Spleen (tissue), 11 donors: Measurements from ENCODE around the gene TTC31. TPM values are rescaled to one million over a fixed set of nuclear protein-coding genes. Genes with fewer than 3 reads are reported as not detected.

Experiments used
- DNase-seq: peaks from one replicate; pipeline ENCODE4 v3.0.0-alpha.2; 2020
- H3K27ac ChIP-seq, 8 donors: fragments of 200-600 bp; sonication (generic) in 7 of 8; 1 replicate in 4 of 8; 2 replicates in 4 of 8; pipeline versions ENCODE4 v1.5.0 to v1.8.0; 2016 to 2021; ENCODE audit warnings: inconsistent platforms in 4 of 8, mild to moderate bottlenecking in 4 of 8, moderate library complexity in 1 of 8
- H3K27me3 ChIP-seq, 7 donors: fragments of 200-600 bp; sonication (generic) in 6 of 7; replicated peaks in 1 of 7; 1 replicate in 4 of 7; 2 replicates in 3 of 7; pipeline versions ENCODE4 v1.5.0 to v1.8.0; 2016 to 2021; ENCODE audit warnings: inconsistent platforms in 3 of 7, mild to moderate bottlenecking in 1 of 7
- H3K36me3 ChIP-seq, 6 donors: fragments of 200-600 bp; sonication (generic) in 5 of 6; 1 replicate in 4 of 6; 2 replicates in 2 of 6; pipeline versions ENCODE4 v1.5.0 to v1.8.0; 2016 to 2021; ENCODE audit warnings: inconsistent platforms in 2 of 6
- H3K4me1 ChIP-seq, 6 donors: fragments of 200-600 bp; sonication (generic) in 5 of 6; 1 replicate in 3 of 6; 2 replicates in 3 of 6; pipeline versions ENCODE4 v1.5.0 to v1.8.0; 2016 to 2021; ENCODE audit warnings: inconsistent platforms in 3 of 6
- H3K4me3 ChIP-seq, 8 donors: fragments of 200-600 bp; sonication (generic) in 7 of 8; 1 replicate in 4 of 8; 2 replicates in 4 of 8; pipeline versions ENCODE4 v1.5.0 to v1.8.0; 2016 to 2021; ENCODE audit warnings: inconsistent platforms in 4 of 8, mild to moderate bottlenecking in 4 of 8, moderate library complexity in 2 of 8
- H3K9me3 ChIP-seq, 8 donors: fragments of 200-600 bp; sonication (generic) in 7 of 8; 1 replicate in 4 of 8; 2 replicates in 4 of 8; pipeline versions ENCODE4 v1.5.0 to v1.8.0; 2016 to 2021; ENCODE audit warnings: inconsistent platforms in 4 of 8
- CTCF ChIP-seq, 11 experiments: fragments of 200-600 bp in 7 of 11; fragments of 450-650 bp in 4 of 11; sonication (generic) in 4 of 11; IDR thresholded peaks in 8 of 11; conservative IDR thresholded peaks in 3 of 11; 1 replicate in 7 of 11; 2 replicates in 4 of 11; pipeline versions ENCODE4 v1.4.0 to v1.8.0; 2016 to 2021; ENCODE audit warnings: antibody characterized with exemption in 11 of 11, inconsistent platforms in 4 of 11, mild to moderate bottlenecking in 1 of 11
- POLR2A ChIP-seq, 3 donors: fragments of 450-650 bp; IDR thresholded peaks; one replicate each; pipeline ENCODE4 v1.5.1; 2017; ENCODE audit warnings: antibody characterized with exemption in 3 of 3, mild to moderate bottlenecking in 1 of 3
- POLR2AphosphoS5 ChIP-seq, 3 donors: sonication (generic); formaldehyde crosslinking; IDR thresholded peaks; one replicate each; pipeline ENCODE4 v1.5.1; 2017; ENCODE audit warnings: antibody characterized with exemption in 3 of 3
- WGBS, 5 donors: extraction: QIAGEN DNeasy Blood & Tissue Kit in 3 of 5; methylation state at CpG; one replicate each; pipeline versions ENCODE4 v1.1.5 to v1.1.7; 2013 to 2018; 5-methylcytosine and 5-hydroxymethylcytosine counted together
- intact Hi-C: fragments of 100-400 bp; cut with DNase I; formaldehyde crosslinking; loops from one replicate; pipeline ENCODE4 v1.15.0; 2023; ENCODE audit warnings: low total_unique reads
- polyA plus RNA-seq, 3 donors: library from polyadenylated mRNA; stranded (reverse); fragments of 200-250 nt; gene quantifications; one replicate each; pipeline ENCODE4 v1.2.1, GENCODE V29; 2013
- total RNA-seq, 7 donors: library from RNA; depleted of rRNA in 3 of 7; stranded (reverse); fragments of >200 nt in 3 of 7; fragmentation: NEBNext Ultra II Directional in 4 of 7; extraction: Animal tissue kit (Norgen Biotek cat#: 25700) in 4 of 7; gene quantifications; one replicate each; pipeline versions ENCODE4 v1.1.0 to v1.2.1, GENCODE V29; 2016 to 2021
- donor health status: healthy with polysubstance abuse.
- donor health status: DM: no; HTN: no; CAD: no; lungs with moderate emphysema.
- donor health status: DM: no; HTN: no; CAD: no.
- donor health status: Bipolar disorder and iron deficiency.
- donor health status: healthy.
- donor health status: DM: no; HTN: no; CAD: no.
- donor health status: DM: yes; HTN: yes; CAD: no.

Gene TTC31
- total and polyA plus RNA-seq, 10 donors: 15.7 to 51.3 (median 35.9) TPM

GRCh38 chr2:74454654-74455511 is 28.0 kb upstream of the TTC31 start, which contains the start of gene INO80B:
INO80B (plus strand) TSS chr2:74455087; CDS start chr2:74455117, 30 bp downstream.
- peaks cover 0 to under 1% (median 0%) of the 10 kb centered on the region in 6 donors for H3K36me3 ChIP-seq
- TF ChIP-seq POLR2A (IDR thresholded peaks at IDR 0.05) (peak in 1 of 3 donors; percentile 92), POLR2AphosphoS5 (IDR thresholded peaks at IDR 0.05) (peak; percentile 77 to 94 (median 89)), CTCF (IDR thresholded peaks at IDR 0.05 in 8 of 11, conservative IDR thresholded peaks at IDR 0.05 in 3 of 11) (peak in 4 of 11 experiments; percentile 5 to 32 (median 20))
- peaks cover 31 to 57% (median 40%) of the 10 kb centered on the region in 6 donors for H3K4me1 ChIP-seq
- H3K27ac ChIP-seq: peak within 1 kb of the TSS; percentile 36 to 99 (median 79)
- 0 to 2% (median 1%) methylated on average over 39 to 40 of the region's 40 CpGs for WGBS, 5 donors
- DNase-seq: peak; percentile 97
- no peaks in the 10 kb centered on the region for H3K27me3 ChIP-seq
- H3K9me3 ChIP-seq: no peaks in the 10 kb centered on the region
- intact Hi-C loops: no loop called here
- peak within 1 kb of the TSS; percentile 43 to 94 (median 68) for H3K4me3 ChIP-seq

- Histone ChIP-seq H3K9me3 (no peaks in the 10 kb centered on the region), H3K4me1 (peaks cover 32 to 68% (median 41%) of the 10 kb centered on the region in 6 donors), H3K27ac (peak overlapping the region; percentile 95 to 100 (median 98)), H3K4me3 (peak overlapping the region; percentile 55 to 91 (median 72)), H3K27me3 (no peaks in the 10 kb centered on the region), H3K36me3 (peaks cover 0 to 23% (median 12%) of the 10 kb centered on the region in 6 donors)
- WGBS, 5 donors: 0 to 1% (median 0%) methylated on average over 19 to 27 of the region's 27 CpGs
- TF ChIP-seq POLR2AphosphoS5 (IDR thresholded peaks at IDR 0.05) (no peak), POLR2A (IDR thresholded peaks at IDR 0.05) (no peak), CTCF (IDR thresholded peaks at IDR 0.05 in 8 of 11, conservative IDR thresholded peaks at IDR 0.05 in 3 of 11) (no peak)
- intact Hi-C loops: no loop called here
- no peak for DNase-seq
Observed at GRCh38 chr2:74457129-74457548, 25.7 kb upstream of the TTC31 start.

GRCh38 chr2:74457549-74458131 is 25.2 kb upstream of the TTC31 start:
- peaks cover 32 to 65% (median 41%) of the 10 kb centered on the region in 6 donors for H3K4me1 ChIP-seq
- WGBS, 5 donors: 0 to 1% (median 0%) methylated on average over 30 to 46 of the region's 46 CpGs
- intact Hi-C loops: no loop called here

More at GRCh38 chr2:74457549-74458131, 25.2 kb upstream of the TTC31 start:
- peak; percentile 35 to 91 (median 62) for TF ChIP-seq POLR2A (IDR thresholded peaks at IDR 0.05)
- TF ChIP-seq CTCF (IDR thresholded peaks at IDR 0.05 in 8 of 11, conservative IDR thresholded peaks at IDR 0.05 in 3 of 11): peak in 1 of 11 experiments; percentile 9
- TF ChIP-seq POLR2AphosphoS5 (IDR thresholded peaks at IDR 0.05): peak; percentile 93 to 98 (median 97)
- Histone ChIP-seq H3K27me3 (no peaks in the 10 kb centered on the region), H3K9me3 (no peaks in the 10 kb centered on the region), H3K27ac (peak overlapping the region; percentile 95 to 100 (median 98)), H3K36me3 (peaks cover 0 to 28% (median 17%) of the 10 kb centered on the region in 6 donors), H3K4me3 (peak overlapping the region; percentile 55 to 91 (median 72))
- peak; percentile 97 for DNase-seq
